Measurements from ENCODE around the gene ZFYVE19.

- no peak for TF ChIP-seq CTCF (IDR thresholded peaks at IDR 0.05; ENCODE audit: low read depth, low read length)
- TF ChIP-seq MAX (IDR thresholded peaks at IDR 0.05; ENCODE audit: low read depth, low read length): no peak
- TF ChIP-seq POLR2A (IDR thresholded peaks at IDR 0.05; ENCODE audit: extremely low read depth, insufficient read length): no peak
- TF ChIP-seq MYC (IDR thresholded peaks at IDR 0.05; ENCODE audit: low read depth, low read length): no peak
Observed at GRCh38 chr15:40766194-40766815, 40.6 kb upstream of the ZFYVE19 start.
